Measurements from ENCODE around the gene RGS6. TPM values are rescaled to one million over a fixed set of nuclear protein-coding genes. Genes with fewer than 3 reads are reported as not detected.
A peak's percentile ranks its signal among the peaks of the same experiment; 100 is the strongest.

Gene RGS6
- total and polyA plus RNA-seq, 5 donors from 2014 or later: 0.13 to 1.5 (median 0.69) TPM

GRCh38 chr14:72311516-72311915 lies 379.3 kb downstream of the RGS6 start:
- ATAC-seq (ENCODE audit: low read depth in 2 of 2): no peak
- no peaks in the 10 kb centered on the region for H3K4me1 ChIP-seq (ENCODE audit: control insufficient read depth, insufficient read depth, low read length, poor library complexity, severe bottlenecking)
- Mint-ChIP-seq H3K4me1 (peaks cover 0 to 2% (median 0%) of the 10 kb centered on the region in 4 donors), H3K4me3 (no peak overlapping the region), H3K36me3 (no peaks in the 10 kb centered on the region), H3K9me3 (peaks cover 0 to 6% (median 3%) of the 10 kb centered on the region in 7 donors), H3K27ac (no peak overlapping the region), H3K27me3 (peaks cover 16% of the 10 kb centered on the region)
- DNase-seq: no peak
- no peaks in the 10 kb centered on the region for H3K9me3 ChIP-seq (ENCODE audit: control insufficient read depth in 2 of 2, low read length in 2 of 2)
- H3K4me3 ChIP-seq (ENCODE audit: low read depth, low read length): no peak overlapping the region
- peaks cover 10% of the 10 kb centered on the region for H3K27me3 ChIP-seq (ENCODE audit: control insufficient read depth, insufficient read depth, low read length)
- no peak overlapping the region for H3K27ac ChIP-seq (ENCODE audit: insufficient read depth, low read length, poor library complexity, severe bottlenecking)
- no peaks in the 10 kb centered on the region for H3K36me3 ChIP-seq (ENCODE audit: control insufficient read depth, insufficient read depth, low read length)

GRCh38 chr14:72314808-72315435 lies 382.7 kb downstream of the RGS6 start:
- no peak for ATAC-seq (ENCODE audit: low read depth in 2 of 2)
- H3K27me3 ChIP-seq (ENCODE audit: control insufficient read depth, insufficient read depth, low read length): no peaks in the 10 kb centered on the region
- no peak overlapping the region for H3K4me3 ChIP-seq (ENCODE audit: low read depth, low read length)
- no peak overlapping the region for H3K27ac ChIP-seq (ENCODE audit: insufficient read depth, low read length, poor library complexity, severe bottlenecking)
- H3K36me3 ChIP-seq (ENCODE audit: control insufficient read depth, insufficient read depth, low read length): no peaks in the 10 kb centered on the region
- no peak overlapping the region for H3K27ac Mint-ChIP-seq
- H3K4me1 ChIP-seq (ENCODE audit: control insufficient read depth, insufficient read depth, low read length, poor library complexity, severe bottlenecking): peaks cover 3% of the 10 kb centered on the region
- no peak for DNase-seq
- peaks cover 0 to 7% (median 2%) of the 10 kb centered on the region in 7 donors for H3K9me3 Mint-ChIP-seq
- H3K4me1 Mint-ChIP-seq: peaks cover 0 to 2% (median 0%) of the 10 kb centered on the region in 4 donors
- no peaks in the 10 kb centered on the region for H3K9me3 ChIP-seq (ENCODE audit: control insufficient read depth in 2 of 2, low read length in 2 of 2)
- no peak overlapping the region for H3K4me3 Mint-ChIP-seq
- no peaks in the 10 kb centered on the region for H3K36me3 Mint-ChIP-seq
- H3K27me3 Mint-ChIP-seq: peaks cover 22% of the 10 kb centered on the region

- Histone ChIP-seq H3K9me3 (ENCODE audit: control insufficient read depth in 2 of 2, low read length in 2 of 2) (no peaks in the 10 kb centered on the region), H3K27me3 (ENCODE audit: control insufficient read depth, insufficient read depth, low read length) (no peaks in the 10 kb centered on the region), H3K27ac (ENCODE audit: insufficient read depth, low read length, poor library complexity, severe bottlenecking) (no peak overlapping the region), H3K4me1 (ENCODE audit: control insufficient read depth, insufficient read depth, low read length, poor library complexity, severe bottlenecking) (peaks cover 3% of the 10 kb centered on the region), H3K36me3 (ENCODE audit: control insufficient read depth, insufficient read depth, low read length) (no peaks in the 10 kb centered on the region), H3K4me3 (ENCODE audit: low read depth, low read length) (no peak overlapping the region)
- Mint-ChIP-seq H3K9me3 (peaks cover 0 to 7% (median 2%) of the 10 kb centered on the region in 7 donors), H3K4me1 (peaks cover 0 to 2% (median 0%) of the 10 kb centered on the region in 4 donors), H3K27me3 (peaks cover 22% of the 10 kb centered on the region), H3K4me3 (no peak overlapping the region), H3K27ac (no peak overlapping the region), H3K36me3 (no peaks in the 10 kb centered on the region)
- no peak for ATAC-seq (ENCODE audit: low read depth in 2 of 2)
- DNase-seq: no peak
Measured at GRCh38 chr14:72315714-72316113, 383.5 kb downstream of the RGS6 start.

- no peaks in the 10 kb centered on the region for H3K9me3 ChIP-seq (ENCODE audit: control insufficient read depth in 2 of 2, low read length in 2 of 2)
- Mint-ChIP-seq H3K36me3 (no peaks in the 10 kb centered on the region), H3K27me3 (peaks cover 35% of the 10 kb centered on the region), H3K27ac (peak overlapping the region in 2 of 3 donors; percentile 6 to 12), H3K4me1 (no peaks in the 10 kb centered on the region), H3K9me3 (peaks cover 0 to 8% (median 2%) of the 10 kb centered on the region in 7 donors), H3K4me3 (no peak overlapping the region)
- DNase-seq (peak in 1 of 3 donors; percentile 44), ATAC-seq (ENCODE audit: low read depth in 2 of 2) (no peak)
- H3K27me3 ChIP-seq (ENCODE audit: control insufficient read depth, insufficient read depth, low read length): peaks cover 3% of the 10 kb centered on the region
- H3K4me3 ChIP-seq (ENCODE audit: low read depth, low read length): no peak overlapping the region
- H3K27ac ChIP-seq (ENCODE audit: insufficient read depth, low read length, poor library complexity, severe bottlenecking): no peak overlapping the region
- H3K4me1 ChIP-seq (ENCODE audit: control insufficient read depth, insufficient read depth, low read length, poor library complexity, severe bottlenecking): peaks cover 3% of the 10 kb centered on the region
- no peaks in the 10 kb centered on the region for H3K36me3 ChIP-seq (ENCODE audit: control insufficient read depth, insufficient read depth, low read length)
Measured at GRCh38 chr14:72318648-72319047, 386.4 kb downstream of the RGS6 start.

- Mint-ChIP-seq H3K27me3 (peaks cover 34% of the 10 kb centered on the region), H3K4me3 (no peak overlapping the region), H3K36me3 (no peaks in the 10 kb centered on the region), H3K27ac (no peak overlapping the region), H3K4me1 (no peaks in the 10 kb centered on the region), H3K9me3 (peaks cover 1 to 8% (median 3%) of the 10 kb centered on the region in 7 donors)
- ATAC-seq (ENCODE audit: low read depth in 2 of 2): no peak
- Histone ChIP-seq H3K9me3 (ENCODE audit: control insufficient read depth in 2 of 2, low read length in 2 of 2) (no peaks in the 10 kb centered on the region), H3K36me3 (ENCODE audit: control insufficient read depth, insufficient read depth, low read length) (no peaks in the 10 kb centered on the region), H3K27me3 (ENCODE audit: control insufficient read depth, insufficient read depth, low read length) (peaks cover 3% of the 10 kb centered on the region), H3K27ac (ENCODE audit: insufficient read depth, low read length, poor library complexity, severe bottlenecking) (no peak overlapping the region), H3K4me1 (ENCODE audit: control insufficient read depth, insufficient read depth, low read length, poor library complexity, severe bottlenecking) (no peaks in the 10 kb centered on the region), H3K4me3 (ENCODE audit: low read depth, low read length) (no peak overlapping the region)
- DNase-seq: no peak
Measured at GRCh38 chr14:72332046-72332445, 399.8 kb downstream of the RGS6 start.

GRCh38 chr14:72332871-72333270 lies 400.6 kb downstream of the RGS6 start:
- Histone ChIP-seq H3K27me3 (ENCODE audit: control insufficient read depth, insufficient read depth, low read length) (peaks cover 2% of the 10 kb centered on the region), H3K27ac (ENCODE audit: insufficient read depth, low read length, poor library complexity, severe bottlenecking) (no peak overlapping the region), H3K36me3 (ENCODE audit: control insufficient read depth, insufficient read depth, low read length) (no peaks in the 10 kb centered on the region), H3K9me3 (ENCODE audit: control insufficient read depth in 2 of 2, low read length in 2 of 2) (no peaks in the 10 kb centered on the region), H3K4me3 (ENCODE audit: low read depth, low read length) (no peak overlapping the region), H3K4me1 (ENCODE audit: control insufficient read depth, insufficient read depth, low read length, poor library complexity, severe bottlenecking) (no peaks in the 10 kb centered on the region)
- Mint-ChIP-seq H3K27me3 (peaks cover 34% of the 10 kb centered on the region), H3K4me1 (no peaks in the 10 kb centered on the region), H3K27ac (no peak overlapping the region), H3K4me3 (no peak overlapping the region), H3K9me3 (peaks cover 0 to 8% (median 3%) of the 10 kb centered on the region in 7 donors), H3K36me3 (no peaks in the 10 kb centered on the region)
- ATAC-seq (ENCODE audit: low read depth in 2 of 2) (no peak), DNase-seq (no peak)

- no peak overlapping the region for H3K27ac ChIP-seq (ENCODE audit: insufficient read depth, low read length, poor library complexity, severe bottlenecking)
- H3K27me3 ChIP-seq (ENCODE audit: control insufficient read depth, insufficient read depth, low read length): peaks cover 2% of the 10 kb centered on the region
- H3K4me1 Mint-ChIP-seq: no peaks in the 10 kb centered on the region
- no peak for DNase-seq
- no peak for ATAC-seq (ENCODE audit: low read depth in 2 of 2)
- H3K36me3 ChIP-seq (ENCODE audit: control insufficient read depth, insufficient read depth, low read length): no peaks in the 10 kb centered on the region
- H3K9me3 Mint-ChIP-seq: peaks cover under 1 to 8% (median 3%) of the 10 kb centered on the region in 7 donors
- no peaks in the 10 kb centered on the region for H3K4me1 ChIP-seq (ENCODE audit: control insufficient read depth, insufficient read depth, low read length, poor library complexity, severe bottlenecking)
- H3K4me3 Mint-ChIP-seq: no peak overlapping the region
- H3K36me3 Mint-ChIP-seq: no peaks in the 10 kb centered on the region
- H3K27me3 Mint-ChIP-seq: peaks cover 32% of the 10 kb centered on the region
- no peaks in the 10 kb centered on the region for H3K9me3 ChIP-seq (ENCODE audit: control insufficient read depth in 2 of 2, low read length in 2 of 2)
- H3K4me3 ChIP-seq (ENCODE audit: low read depth, low read length): no peak overlapping the region
- H3K27ac Mint-ChIP-seq: no peak overlapping the region
Measured at GRCh38 chr14:72333357-72333756, 401.1 kb downstream of the RGS6 start.

GRCh38 chr14:72336311-72336980 lies 404.2 kb downstream of the RGS6 start:
- peaks cover 0 to 7% (median 4%) of the 10 kb centered on the region in 7 donors for H3K9me3 Mint-ChIP-seq
- DNase-seq: no peak

More at GRCh38 chr14:72336311-72336980, 404.2 kb downstream of the RGS6 start:
- H3K4me3 Mint-ChIP-seq: no peak overlapping the region
- no peaks in the 10 kb centered on the region for H3K9me3 ChIP-seq (ENCODE audit: control insufficient read depth in 2 of 2, low read length in 2 of 2)
- H3K27ac Mint-ChIP-seq: no peak overlapping the region
- H3K36me3 ChIP-seq (ENCODE audit: control insufficient read depth, insufficient read depth, low read length): no peaks in the 10 kb centered on the region
- no peaks in the 10 kb centered on the region for H3K36me3 Mint-ChIP-seq
- no peaks in the 10 kb centered on the region for H3K4me1 Mint-ChIP-seq
- no peak overlapping the region for H3K4me3 ChIP-seq (ENCODE audit: low read depth, low read length)
- no peak overlapping the region for H3K27ac ChIP-seq (ENCODE audit: insufficient read depth, low read length, poor library complexity, severe bottlenecking)
- H3K27me3 Mint-ChIP-seq: peaks cover 21% of the 10 kb centered on the region
- ATAC-seq (ENCODE audit: low read depth in 2 of 2): no peak
- H3K4me1 ChIP-seq (ENCODE audit: control insufficient read depth, insufficient read depth, low read length, poor library complexity, severe bottlenecking): no peaks in the 10 kb centered on the region
- H3K27me3 ChIP-seq (ENCODE audit: control insufficient read depth, insufficient read depth, low read length): peaks cover 9% of the 10 kb centered on the region
